ENCODE results near the gene FBXL7. TPM values are rescaled to one million over a fixed set of nuclear protein-coding genes. Genes with fewer than 3 reads are reported as not detected.

The FBXL7 gene
- total and polyA plus RNA-seq, 2 of the 8 experiments (the other 6 are each of a cell fraction or from before 2014, with no cell fraction given), result 17.7 to 17.8 TPM

DNA sequence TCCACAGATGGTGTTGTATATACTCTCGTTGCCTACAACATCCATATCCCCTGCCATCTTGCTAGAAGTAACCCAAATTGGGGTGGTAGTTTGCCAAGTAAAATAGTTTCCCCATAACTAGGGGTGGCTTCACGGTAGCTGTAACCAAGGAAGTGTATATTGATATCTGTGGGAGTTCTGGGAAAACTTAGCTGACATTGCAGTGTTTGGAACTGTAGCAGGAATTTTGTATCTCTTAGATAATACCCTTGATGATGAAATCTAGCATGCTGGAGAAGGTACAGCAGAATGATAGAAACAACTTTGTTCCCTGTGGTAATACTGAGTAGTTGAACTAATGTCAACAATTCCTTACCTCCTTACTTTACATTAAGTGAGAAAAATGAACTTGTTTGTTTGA, 29.8 kb downstream of the FBXL7 start:
- Histone ChIP-seq H3K56ac (replicated peaks; ENCODE audit: insufficient read length, low read depth, low read length) (no peak overlapping the region), H3K27me3 (replicated peaks in 1 of 4; ENCODE audit: control insufficient read depth in 3 of 4, extremely low read depth in 1 of 4, insufficient read depth in 3 of 4, low read length in 3 of 4) (no peaks in the 10 kb centered on the region), H3K36me3 (ENCODE audit: control insufficient read depth in 2 of 4, insufficient read depth in 4 of 4, low read length in 3 of 4) (no peaks in the 10 kb centered on the region), H4K20me1 (replicated peaks in 1 of 2; ENCODE audit: control insufficient read depth in 1 of 2, insufficient read depth in 2 of 2, low read length in 2 of 2) (no peaks in the 10 kb centered on the region), H3K9me3 (ENCODE audit: insufficient read depth in 2 of 2, low read depth in 1 of 2, low read length in 1 of 2) (no peaks in the 10 kb centered on the region), H2BK5ac (ENCODE audit: low read depth, low read length) (no peak overlapping the region), H3K23ac (ENCODE audit: insufficient read length) (no peak overlapping the region), H3K18ac (ENCODE audit: extremely low read depth, low read length) (no peak overlapping the region), H3K4me3 (ENCODE audit: extremely low read depth in 1 of 4, insufficient read depth in 2 of 4, low read depth in 3 of 4, low read length in 4 of 4) (no peak overlapping the region), H3K4me2 (ENCODE audit: insufficient read depth in 1 of 2, low read depth in 2 of 2, low read length in 2 of 2) (no peak overlapping the region), H2BK120ac (replicated peaks; ENCODE audit: low read depth, low read length) (no peak overlapping the region), H2BK12ac (ENCODE audit: low read depth, low read length) (no peak overlapping the region), H3K9ac (replicated peaks in 1 of 4; ENCODE audit: extremely low read depth in 1 of 4, low read depth in 3 of 4, low read length in 3 of 4) (no peak overlapping the region), H3K23me2 (ENCODE audit: low read depth, low read length) (no peaks in the 10 kb centered on the region; the same call in 1 of the 2 replicates), H4K5ac (ENCODE audit: insufficient read length, low read depth, low read length) (no peak overlapping the region), H3K4ac (replicated peaks; ENCODE audit: insufficient read length, low read depth, low read length) (no peak overlapping the region), H4K8ac (ENCODE audit: extremely low read depth, insufficient read depth, low read length) (no peak overlapping the region), H2BK20ac (ENCODE audit: low read length) (no peak overlapping the region), H3K79me1 (ENCODE audit: low read depth, low read length) (no peaks in the 10 kb centered on the region; the same call in 1 of the 2 replicates), H2BK15ac (ENCODE audit: low read length) (no peak overlapping the region), H2AK5ac (ENCODE audit: low read depth, low read length) (no peak overlapping the region), H3K14ac (ENCODE audit: insufficient read length) (no peak overlapping the region), H3K27ac (ENCODE audit: low read depth, low read length) (no peak overlapping the region), H2AFZ (ENCODE audit: low read length) (no peak overlapping the region), H4K91ac (replicated peaks; ENCODE audit: insufficient read length, low read length) (no peak overlapping the region), H3K4me1 (replicated peaks in 1 of 4; ENCODE audit: control insufficient read depth in 3 of 4, insufficient read depth in 4 of 4, low read length in 3 of 4) (no peaks in the 10 kb centered on the region; a peak in 1 of 7 replicates), H3K79me2 (ENCODE audit: control insufficient read depth in 1 of 2, insufficient read depth in 2 of 2, low read length in 2 of 2) (peaks cover 5 to 17% of the 10 kb centered on the region in 2 experiments)
- TF ChIP-seq, protein P1, sequence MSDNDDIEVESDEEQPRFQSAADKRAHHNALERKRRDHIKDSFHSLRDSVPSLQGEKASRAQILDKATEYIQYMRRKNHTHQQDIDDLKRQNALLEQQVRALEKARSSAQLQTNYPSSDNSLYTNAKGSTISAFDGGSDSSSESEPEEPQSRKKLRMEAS (IDR thresholded peaks at IDR 0.05), result no peak
- no peak for TF ChIP-seq KDM1A (IDR thresholded peaks at IDR 0.05; ENCODE audit: borderline replicate concordance, low read length)
- TF ChIP-seq RXRA (IDR thresholded peaks at IDR 0.05; ENCODE audit: insufficient read depth, low read depth, low read length), result no peak
- TF ChIP-seq NRF1 (IDR thresholded peaks at IDR 0.05; ENCODE audit: low read depth, low read length), result no peak
- no peak for TF ChIP-seq CBX5 (IDR thresholded peaks at IDR 0.05; ENCODE audit: low read depth, low read length)
- no peak for TF ChIP-seq CEBPB (IDR thresholded peaks at IDR 0.05; ENCODE audit: low read depth, low read length)
- TF ChIP-seq BACH1 (IDR thresholded peaks at IDR 0.05; ENCODE audit: low read length), result no peak
- no peak for TF ChIP-seq ATF2 (IDR thresholded peaks at IDR 0.05; ENCODE audit: low read length)
- no peak for TF ChIP-seq TBP (IDR thresholded peaks at IDR 0.05; ENCODE audit: low read depth, low read length)
- TF ChIP-seq ASH2L (IDR thresholded peaks at IDR 0.05; ENCODE audit: low read length), result no peak
- no peak for TF ChIP-seq SP4 (IDR thresholded peaks at IDR 0.05; ENCODE audit: low read length)
- no peak for TF ChIP-seq HDAC6 (IDR thresholded peaks at IDR 0.05; ENCODE audit: low read depth, low read length)
- ChIA-PET CTCF (ENCODE audit: partially characterized antibody) (interaction anchor here (1.2 kb wide), 1 partner anchor 65 kb away, joined by 3 read pairs; no protein-coding TSS in a partner anchor), POLR2A (ENCODE audit: partially characterized antibody) (no interaction called here)
- FAIRE-seq (no peak), DNase-seq (ENCODE audit: low read depth in 1 of 2, low spot score in 2 of 2) (no peak)
- 88% methylated on average over 2 of the region's 2 CpGs; no CpG with 5 or more reads in 1 of the 2 experiments for WGBS, 2 experiments (ENCODE audit: extremely low coverage in 1 of 2, insufficient coverage in 1 of 2, insufficient read length in 1 of 2, insufficient replicate concordance in 2 of 2, low coverage in 1 of 2, low lambda C conversion rate in 2 of 2, missing lambda C conversion rate in 1 of 2)

Measured in H1 (cell line).